ENCODE measurements around the gene DCST2. TPM values are rescaled to one million over a fixed set of nuclear protein-coding genes. Genes with fewer than 3 reads are reported as not detected.
A peak's percentile ranks its signal among the peaks of the same experiment; 100 is the strongest.

DCST2 gene
- total and polyA plus RNA-seq, 9 donors: 0.17 to 1.4 (median 1.1) TPM; not detected in 1

DNA sequence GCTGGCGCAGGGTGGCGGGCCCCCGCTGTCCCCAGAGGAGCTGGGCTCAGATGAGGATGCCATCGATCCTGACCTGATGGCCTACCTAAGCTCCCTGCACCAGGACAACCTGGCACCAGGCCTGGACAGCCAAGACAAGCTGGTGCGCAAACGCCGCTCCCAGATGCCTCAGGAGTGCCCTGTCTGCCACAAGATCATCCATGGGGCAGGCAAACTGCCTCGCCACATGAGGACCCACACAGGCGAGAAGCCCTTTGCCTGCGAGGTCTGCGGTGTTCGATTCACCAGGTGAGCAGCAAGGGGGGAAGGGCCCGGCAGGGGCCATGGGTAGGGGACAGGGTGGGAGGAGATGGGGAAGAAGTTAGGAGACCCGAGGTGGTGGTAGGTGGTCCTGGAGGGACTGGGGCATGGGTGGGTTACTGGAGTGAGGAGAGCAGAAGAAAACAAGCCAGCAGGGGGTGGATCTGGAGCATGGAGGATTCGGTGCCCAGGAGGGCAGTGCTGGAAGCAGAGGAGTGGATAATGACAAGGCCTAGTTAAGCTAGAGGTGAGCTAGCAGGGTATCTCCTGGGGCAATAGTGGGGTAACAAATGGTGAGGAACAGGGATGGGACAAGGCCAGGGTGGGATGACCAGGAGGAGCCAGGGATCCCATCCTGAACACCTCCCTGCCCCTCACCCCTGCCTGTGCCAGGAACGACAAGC lies 17.9 kb downstream of the DCST2 start:
- intact Hi-C loops (cut with DNase I): loop anchor here in 1 of 4 donors (5.0 kb wide), 1 partner anchor 37 kb away; the partner anchor contains the start of gene ADAM15

DNA sequence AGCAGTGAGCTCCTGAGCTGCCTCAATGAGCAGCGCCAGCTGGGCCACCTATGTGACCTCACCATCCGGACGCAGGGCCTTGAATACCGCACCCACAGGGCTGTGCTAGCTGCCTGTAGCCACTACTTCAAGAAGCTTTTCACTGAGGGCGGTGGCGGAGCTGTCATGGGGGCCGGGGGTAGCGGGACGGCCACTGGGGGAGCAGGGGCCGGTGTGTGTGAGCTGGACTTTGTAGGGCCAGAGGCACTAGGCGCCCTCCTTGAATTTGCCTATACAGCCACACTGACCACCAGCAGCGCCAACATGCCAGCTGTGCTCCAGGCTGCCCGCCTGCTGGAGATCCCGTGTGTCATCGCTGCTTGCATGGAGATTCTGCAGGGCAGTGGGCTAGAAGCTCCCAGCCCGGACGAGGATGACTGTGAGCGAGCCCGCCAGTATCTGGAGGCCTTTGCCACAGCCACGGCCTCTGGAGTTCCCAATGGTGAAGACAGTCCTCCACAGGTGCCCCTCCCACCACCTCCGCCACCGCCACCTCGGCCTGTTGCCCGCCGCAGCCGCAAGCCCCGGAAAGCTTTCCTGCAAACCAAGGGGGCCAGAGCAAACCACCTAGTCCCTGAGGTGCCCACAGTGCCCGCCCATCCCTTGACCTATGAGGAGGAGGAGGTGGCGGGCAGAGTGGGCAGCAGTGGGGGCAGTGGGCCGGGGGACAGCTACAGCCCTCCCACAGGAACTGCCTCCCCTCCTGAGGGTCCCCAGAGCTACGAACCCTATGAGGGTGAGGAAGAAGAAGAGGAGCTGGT lies 18.7 kb downstream of the DCST2 start:
- TF ChIP-seq, protein P1, sequence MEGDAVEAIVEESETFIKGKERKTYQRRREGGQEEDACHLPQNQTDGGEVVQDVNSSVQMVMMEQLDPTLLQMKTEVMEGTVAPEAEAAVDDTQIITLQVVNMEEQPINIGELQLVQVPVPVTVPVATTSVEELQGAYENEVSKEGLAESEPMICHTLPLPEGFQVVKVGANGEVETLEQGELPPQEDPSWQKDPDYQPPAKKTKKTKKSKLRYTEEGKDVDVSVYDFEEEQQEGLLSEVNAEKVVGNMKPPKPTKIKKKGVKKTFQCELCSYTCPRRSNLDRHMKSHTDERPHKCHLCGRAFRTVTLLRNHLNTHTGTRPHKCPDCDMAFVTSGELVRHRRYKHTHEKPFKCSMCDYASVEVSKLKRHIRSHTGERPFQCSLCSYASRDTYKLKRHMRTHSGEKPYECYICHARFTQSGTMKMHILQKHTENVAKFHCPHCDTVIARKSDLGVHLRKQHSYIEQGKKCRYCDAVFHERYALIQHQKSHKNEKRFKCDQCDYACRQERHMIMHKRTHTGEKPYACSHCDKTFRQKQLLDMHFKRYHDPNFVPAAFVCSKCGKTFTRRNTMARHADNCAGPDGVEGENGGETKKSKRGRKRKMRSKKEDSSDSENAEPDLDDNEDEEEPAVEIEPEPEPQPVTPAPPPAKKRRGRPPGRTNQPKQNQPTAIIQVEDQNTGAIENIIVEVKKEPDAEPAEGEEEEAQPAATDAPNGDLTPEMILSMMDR (IDR thresholded peaks at IDR 0.05): no peak
- no peak for TF ChIP-seq EP300 (IDR thresholded peaks at IDR 0.05)
- TF ChIP-seq POLR2A (IDR thresholded peaks at IDR 0.05): no peak
- Histone ChIP-seq H3K27ac (no peak overlapping the region), H3K27me3 (no peaks in the 10 kb centered on the region), H3K36me3 (no peaks in the 10 kb centered on the region), H3K4me3 (no peak overlapping the region), H3K9me3 (no peaks in the 10 kb centered on the region), H3K4me1 (ENCODE audit: insufficient read depth) (peaks cover 16% of the 10 kb centered on the region)
- peak in 2 of 5 donors; percentile 34 to 41 for DNase-seq
- WGBS, 3 donors: 86 to 89% (median 88%) methylated on average over 31 of the region's 31 CpGs
- intact Hi-C loops (cut with DNase I): loop anchor here in 1 of 4 donors (5.0 kb wide), 1 partner anchor 37 kb away; the partner anchor contains the start of gene ADAM15

More for the DNA sequence above, 17.9 kb downstream of the DCST2 start:
- TF ChIP-seq POLR2A (IDR thresholded peaks at IDR 0.05) (no peak), EP300 (IDR thresholded peaks at IDR 0.05) (no peak)
- TF ChIP-seq, protein P1 (IDR thresholded peaks at IDR 0.05): no peak
- Histone ChIP-seq H3K27me3 (no peaks in the 10 kb centered on the region), H3K4me3 (no peak overlapping the region), H3K4me1 (ENCODE audit: insufficient read depth) (peaks cover 16% of the 10 kb centered on the region), H3K27ac (no peak overlapping the region), H3K9me3 (no peaks in the 10 kb centered on the region), H3K36me3 (no peaks in the 10 kb centered on the region)
- WGBS, 3 donors: 85 to 86% (median 86%) methylated on average over 16 of the region's 16 CpGs
- peak in 2 of 5 donors; percentile 31 to 39 for DNase-seq

DNA sequence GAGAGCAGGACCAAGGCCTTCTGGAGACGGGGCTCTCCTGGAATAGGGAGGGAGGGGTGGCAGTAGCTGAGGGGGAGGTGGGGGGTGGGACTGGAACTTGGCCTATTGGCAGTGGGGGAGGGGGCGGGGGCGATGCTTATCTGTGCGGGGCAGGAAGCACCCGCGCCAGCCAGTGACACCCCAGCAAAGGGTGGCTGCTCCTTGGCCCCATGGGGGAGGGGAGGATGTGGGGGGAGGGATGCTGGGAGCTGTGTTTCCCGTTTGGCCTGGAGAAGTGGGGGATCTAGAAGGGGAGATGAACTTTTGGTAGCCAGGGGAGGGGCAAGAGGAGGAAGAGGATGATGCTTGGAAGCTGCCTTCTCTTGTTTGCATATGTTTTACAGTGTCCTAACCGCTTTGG lies 19.9 kb downstream of the DCST2 start:
- WGBS, 3 donors: 43 to 55% (median 45%) methylated on average over 7 to 8 of the region's 8 CpGs
- Histone ChIP-seq H3K27me3 (no peaks in the 10 kb centered on the region), H3K27ac (no peak overlapping the region), H3K4me3 (no peak overlapping the region), H3K4me1 (ENCODE audit: insufficient read depth) (peaks cover 16% of the 10 kb centered on the region), H3K9me3 (no peaks in the 10 kb centered on the region), H3K36me3 (no peaks in the 10 kb centered on the region)
- TF ChIP-seq EP300 (IDR thresholded peaks at IDR 0.05) (no peak), POLR2A (IDR thresholded peaks at IDR 0.05) (no peak)
- TF ChIP-seq, protein P1 (IDR thresholded peaks at IDR 0.05): no peak
- peak in 1 of 5 donors; percentile 33 for DNase-seq
- intact Hi-C loops (cut with DNase I): no loop called here

DNA sequence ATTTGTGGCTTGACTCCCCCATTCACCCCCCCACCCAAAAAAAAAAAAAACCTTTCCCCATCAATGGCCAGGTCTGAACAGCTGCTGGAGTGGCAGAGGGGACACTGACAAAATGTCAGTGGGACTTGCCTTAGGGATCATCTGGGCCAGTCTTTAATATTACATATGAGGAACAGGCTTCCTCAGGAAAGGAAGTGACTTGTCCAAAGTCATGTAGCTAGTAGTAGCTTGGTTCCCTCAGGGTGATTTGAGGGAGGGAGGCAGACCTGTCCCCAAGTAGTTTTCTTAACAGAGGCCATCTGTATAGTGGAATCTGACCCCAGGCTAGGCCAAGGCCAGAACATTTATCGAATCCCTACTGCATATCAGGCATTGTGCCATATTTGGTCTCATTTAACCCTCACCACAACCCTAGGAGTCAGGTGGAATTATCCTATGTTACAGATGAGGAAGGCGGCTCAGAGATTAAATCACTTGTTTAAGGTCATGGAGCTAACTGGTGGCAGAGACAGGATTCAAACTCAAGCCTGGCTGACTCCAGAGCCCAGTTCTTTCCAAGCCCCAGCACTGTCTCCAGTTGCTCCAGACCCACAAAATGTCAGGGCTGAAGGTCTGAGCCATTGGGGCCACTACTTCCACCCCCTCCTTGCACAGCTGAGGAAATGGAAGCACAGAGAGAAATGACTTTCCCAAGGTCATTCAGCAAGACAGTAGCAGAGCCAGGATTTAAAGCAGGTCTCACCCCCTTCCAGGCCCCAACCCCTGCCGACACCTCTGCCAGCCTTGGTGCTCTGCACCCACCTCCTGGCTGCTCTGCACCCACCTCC lies 20.6 kb downstream of the DCST2 start:
- DNase-seq: no peak
- H3K4me3 ChIP-seq: no peak overlapping the region
- WGBS, 3 donors: 63 to 79% (median 73%) methylated on average over 3 of the region's 3 CpGs
- peaks cover 16% of the 10 kb centered on the region for H3K4me1 ChIP-seq (ENCODE audit: insufficient read depth)
- H3K36me3 ChIP-seq: no peaks in the 10 kb centered on the region
- H3K27ac ChIP-seq: peak overlapping the region in 1 of 2 donors; percentile 57
- TF ChIP-seq POLR2A (IDR thresholded peaks at IDR 0.05) (no peak), EP300 (IDR thresholded peaks at IDR 0.05) (no peak)
- no peaks in the 10 kb centered on the region for H3K9me3 ChIP-seq
- no peaks in the 10 kb centered on the region for H3K27me3 ChIP-seq
- intact Hi-C loops (cut with DNase I): no loop called here
